HepG2 (cell line): Measurements from ENCODE around the gene MFAP1. TPM values are rescaled to one million over a fixed set of nuclear protein-coding genes. Genes with fewer than 3 reads are reported as not detected.
A peak's percentile ranks its signal among the peaks of the same experiment; 100 is the strongest.

Experiments
- AGO2 ChIP-seq: fragments of 200-400 bp; formaldehyde crosslinking; optimal IDR thresholded peaks from 2 replicates; pipeline ENCODE3; 2017; ENCODE audit warnings: mild to moderate bottlenecking, low read depth, low read length, moderate library complexity
- ARHGAP35 ChIP-seq: sonication (generic); formaldehyde crosslinking; IDR thresholded peaks from 2 replicates; pipeline ENCODE4 v1.9.0; 2022; ENCODE audit warnings: mild to moderate bottlenecking, inconsistent platforms, moderate library complexity, missing genetic modification reagents, borderline replicate concordance
- CCAR2 ChIP-seq: fragments of 200-400 bp; formaldehyde crosslinking; optimal IDR thresholded peaks from 2 replicates; pipeline ENCODE3; 2018; ENCODE audit warnings: low read depth, mild to moderate bottlenecking, low read length, moderate library complexity
- CENPBD1 ChIP-seq: sonication (generic); formaldehyde crosslinking; IDR thresholded peaks from 2 replicates; pipeline ENCODE4 v1.8.0; 2022; ENCODE audit warnings: missing genetic modification reagents, low read depth, mild to moderate bottlenecking, borderline replicate concordance
- JDP2 ChIP-seq: sonication (generic); formaldehyde crosslinking; IDR thresholded peaks from 2 replicates; pipeline ENCODE4 v1.8.1; 2022; ENCODE audit warnings: missing genetic modification reagents, borderline replicate concordance
- MTERF4 ChIP-seq: sonication (generic); formaldehyde crosslinking; IDR thresholded peaks from 2 replicates; pipeline ENCODE4 v1.8.0; 2023; ENCODE audit warnings: mild to moderate bottlenecking, missing genetic modification reagents
- NFKB2 ChIP-seq: sonication (generic); formaldehyde crosslinking; IDR thresholded peaks from 2 replicates; pipeline ENCODE4 v1.4.0; 2020; ENCODE audit warnings: missing genetic modification reagents, borderline replicate concordance
- PRPF4 ChIP-seq: fragments of 200-400 bp; formaldehyde crosslinking; IDR thresholded peaks from 2 replicates; pipeline ENCODE4 v1.6.1; 2016; ENCODE audit warnings: low read length, low read depth; ENCODE audit not compliant: poor library complexity, severe bottlenecking
- SOX13 ChIP-seq, 3 experiments: fragments of 450-650 bp in 1 of 3; sonication (generic) in 1 of 3; formaldehyde crosslinking in 1 of 3; IDR thresholded peaks in 2 of 3; conservative IDR thresholded peaks in 1 of 3; 2 replicates each; pipeline versions ENCODE4 v1.5.0 to v1.6.1; 2016 to 2020; ENCODE audit warnings: antibody characterized with exemption in 1 of 3, mild to moderate bottlenecking in 1 of 3, missing compliant biosample characterization in 1 of 3, missing genetic modification reagents in 1 of 3, moderate library complexity in 1 of 3
- TCF7 ChIP-seq: sonication (generic); IDR thresholded peaks from 2 replicates; pipeline ENCODE4 v1.6.1; 2016; ENCODE audit warnings: antibody characterized with exemption, low read depth
- ZBTB3 ChIP-seq: sonication (generic); formaldehyde crosslinking; IDR thresholded peaks from 2 replicates; pipeline ENCODE4 v1.4.0; 2020; ENCODE audit warnings: low read depth, mild to moderate bottlenecking, moderate library complexity, missing genetic modification reagents, borderline replicate concordance
- ZNF142 ChIP-seq: sonication (generic); formaldehyde crosslinking; IDR thresholded peaks from 2 replicates; pipeline ENCODE4 v1.4.0; 2020; ENCODE audit warnings: missing genetic modification reagents
- ZNF251 ChIP-seq: sonication (generic); formaldehyde crosslinking; IDR thresholded peaks from 2 replicates; pipeline ENCODE4 v1.9.0; 2021; ENCODE audit warnings: mild to moderate bottlenecking, missing genetic modification reagents
- ZNF317 ChIP-seq: sonication (generic); formaldehyde crosslinking; IDR thresholded peaks from 2 replicates; pipeline ENCODE4 v1.5.0; 2020; ENCODE audit warnings: mild to moderate bottlenecking, missing genetic modification reagents
- ZNF672 ChIP-seq: sonication (generic); formaldehyde crosslinking; IDR thresholded peaks from 2 replicates; pipeline ENCODE4 v1.8.1; 2022; ENCODE audit warnings: missing genetic modification reagents
- ZNF710 ChIP-seq: sonication (generic); formaldehyde crosslinking; IDR thresholded peaks from 2 replicates; pipeline ENCODE4 v1.5.0; 2020; ENCODE audit warnings: mild to moderate bottlenecking, missing genetic modification reagents, borderline replicate concordance
- ZNF768 ChIP-seq: sonication (generic); formaldehyde crosslinking; IDR thresholded peaks from 2 replicates; pipeline ENCODE4 v1.4.0; 2020; ENCODE audit warnings: missing genetic modification reagents
- ZSCAN22 ChIP-seq: sonication (generic); formaldehyde crosslinking; IDR thresholded peaks from 2 replicates; pipeline ENCODE4 v1.4.0; 2020; ENCODE audit warnings: mild to moderate bottlenecking, missing genetic modification reagents
- polyA plus RNA-seq, 8 experiments: library from polyadenylated mRNA; depleted of rRNA in 3 of 8; stranded (reverse) in 7 of 8; unstranded in 1 of 8; fragments of >200 nt; fragmentation: Illumina TruSeq in 4 of 8; extraction: Trizol in 4 of 8; gene quantifications; 2 replicates each; pipeline versions ENCODE4 v1.2.1 to v1.2.3, GENCODE V29; 2011 to 2016; ENCODE audit warnings: low read depth in 4 of 8, missing spikeins in 1 of 8, mixed read lengths in 1 of 8; ENCODE audit not compliant: insufficient read depth in 1 of 8
- total RNA-seq, 5 experiments: library from RNA; depleted of rRNA; stranded (reverse); fragments of >200 nt; fragmentation: Illumina TruSeq; extraction: Trizol; gene quantifications; 2 replicates each; pipeline ENCODE4 v1.2.3, GENCODE V29; 2016; ENCODE audit warnings: low read depth in 1 of 5

MFAP1 gene
- total and polyA plus RNA-seq, 2 of the 13 experiments (the other 11 are each of a cell fraction or from before 2014, with no cell fraction given): 11.8 to 39.5 TPM

GRCh38 chr15:43777267-43777914 lies 47.1 kb downstream of the MFAP1 start (continued):
- TF ChIP-seq ZNF710 (CRISPR knock-in tag): no peak
- TF ChIP-seq ZBTB3 (CRISPR knock-in tag): peak; percentile 53; the same call in 1 of the 2 replicates
- TF ChIP-seq PRPF4: no peak
- peak; percentile 20 for TF ChIP-seq AGO2
- peak; percentile 25; the same call in 1 of the 2 replicates for TF ChIP-seq MTERF4
- TF ChIP-seq ZNF317 (CRISPR knock-in tag): no peak
- TF ChIP-seq JDP2 (CRISPR knock-in tag): no peak
- TF ChIP-seq TCF7: no peak
- peak; percentile 86; the same call in 1 of the 2 replicates for TF ChIP-seq NFKB2 (CRISPR knock-in tag)
- TF ChIP-seq ZSCAN22 (CRISPR knock-in tag): peak; percentile 56; the same call in 1 of the 2 replicates
- peak; percentile 42; the same call in 1 of the 2 replicates for TF ChIP-seq ZNF768 (CRISPR knock-in tag)
- TF ChIP-seq ZNF672: no peak
- 0 out of 2 replicates have a peak, but pooled peaks have one; percentile 65 for TF ChIP-seq ZNF251 (CRISPR knock-in tag)
- TF ChIP-seq CENPBD1: no peak
- peak; percentile 51; the same call in 1 of the 2 replicates for TF ChIP-seq ZNF142 (CRISPR knock-in tag)
- peak; percentile 46; the same call in 1 of the 2 replicates for TF ChIP-seq ARHGAP35 (CRISPR knock-in tag)
- no peak for TF ChIP-seq CCAR2
- no peak for TF ChIP-seq SOX13 (IDR thresholded peaks at IDR 0.05)
- no peak for TF ChIP-seq SOX13 (CRISPR knock-in tag; conservative IDR thresholded peaks at IDR 0.05 in 1 of 2, IDR thresholded peaks at IDR 0.05 in 1 of 2)
